PC-3 (cell line): ENCODE data around the gene ZNF711.
"Not testable (repeated sequence)": the region's sequence is repeated elsewhere in the genome, so short reads cannot be mapped to it uniquely, and the experiment has no call there.

Experiments
- CTCF ChIP-seq: fragments of 300-600 bp; sonication (generic); conservative IDR thresholded peaks from 2 replicates; pipeline ENCODE4 v1.5.1; 2017; ENCODE audit warnings: antibody characterized with exemption, low read depth, mild to moderate bottlenecking, low read length
- EZH2 ChIP-seq: fragments of 300-600 bp; sonication (generic); IDR thresholded peaks from one replicate; pipeline ENCODE4 v1.6.1; 2017; ENCODE audit warnings: antibody characterized with exemption, mild to moderate bottlenecking, low read length; ENCODE audit not compliant: unreplicated experiment
- EZH2phosphoT487 ChIP-seq: fragments of 300-600 bp; sonication (generic); IDR thresholded peaks from 2 replicates; pipeline ENCODE4 v1.6.1; 2018; ENCODE audit warnings: mild to moderate bottlenecking, antibody characterized with exemption, low read length, borderline replicate concordance

GRCh38 chrX:85285286-85285685 is 41.5 kb downstream of the ZNF711 start:
- not testable (repeated sequence) for TF ChIP-seq CTCF, EZH2phosphoT487, EZH2
